Liver (tissue), 9 donors: Measurements from ENCODE around the gene PSMG4. TPM values are rescaled to one million over a fixed set of nuclear protein-coding genes. Genes with fewer than 3 reads are reported as not detected.

Experiments used
- DNase-seq: peaks from one replicate; pipeline ENCODE4 v3.0.0-alpha.2; 2017; ENCODE audit warnings: low spot score
- H3K27ac ChIP-seq, 2 donors: one replicate each; pipeline ENCODE4 v1.7.0; 2013; ENCODE audit warnings: inconsistent platforms in 2 of 2, low read length in 2 of 2, control low read depth in 1 of 2, low read depth in 1 of 2, mild to moderate bottlenecking in 1 of 2
- H3K27me3 ChIP-seq, 4 donors: one replicate each; pipeline versions ENCODE4 v1.6.1 to v1.7.0; 2013; ENCODE audit warnings: low read length in 3 of 4, inconsistent platforms in 1 of 4, mild to moderate bottlenecking in 1 of 4, moderate library complexity in 1 of 4; ENCODE audit not compliant: control insufficient read depth in 4 of 4, insufficient read depth in 4 of 4
- H3K36me3 ChIP-seq, 4 donors: one replicate each; pipeline versions ENCODE4 v1.6.1 to v1.7.0; 2013; ENCODE audit warnings: low read length in 3 of 4, mild to moderate bottlenecking in 3 of 4, low read depth in 1 of 4, moderate library complexity in 1 of 4; ENCODE audit not compliant: control insufficient read depth in 4 of 4, insufficient read depth in 3 of 4
- H3K4me1 ChIP-seq, 4 donors: one replicate each; pipeline versions ENCODE4 v1.6.1 to v1.7.0; 2013; ENCODE audit warnings: low read length in 3 of 4, mild to moderate bottlenecking in 3 of 4, moderate library complexity in 1 of 4; ENCODE audit not compliant: control insufficient read depth in 4 of 4, insufficient read depth in 4 of 4
- H3K4me3 ChIP-seq, 3 donors: one replicate each; pipeline versions ENCODE4 v1.6.1 to v1.7.0; 2013; ENCODE audit warnings: low read length in 3 of 3, control low read depth in 1 of 3, low read depth in 1 of 3, mild to moderate bottlenecking in 1 of 3
- H3K9ac ChIP-seq, 2 donors: one replicate each; pipeline ENCODE4 v1.7.0; 2013; ENCODE audit warnings: low read length in 2 of 2, mild to moderate bottlenecking in 2 of 2, moderate library complexity in 2 of 2, control low read depth in 1 of 2, low read depth in 1 of 2
- H3K9me3 ChIP-seq, 4 donors: one replicate each; pipeline versions ENCODE4 v1.6.1 to v1.7.0; 2013; ENCODE audit warnings: low read length in 3 of 4; ENCODE audit not compliant: control insufficient read depth in 4 of 4
- EGR1 ChIP-seq, 2 donors: IDR thresholded peaks; 2 replicates each; pipeline ENCODE4 v1.6.1; 2016 to 2018; ENCODE audit warnings: antibody characterized with exemption in 2 of 2, low read depth in 2 of 2
- FOXA1 ChIP-seq: IDR thresholded peaks from 2 replicates; pipeline ENCODE4 v1.6.1; 2016; ENCODE audit warnings: antibody characterized with exemption
- FOXA2 ChIP-seq: IDR thresholded peaks from 2 replicates; pipeline ENCODE4 v1.6.1; 2016; ENCODE audit warnings: antibody characterized with exemption
- GABPA ChIP-seq, 2 donors: IDR thresholded peaks in 1 of 2; conservative IDR thresholded peaks in 1 of 2; 2 replicates each; pipeline ENCODE4 v1.6.1; 2016; ENCODE audit warnings: antibody characterized with exemption in 2 of 2, mild to moderate bottlenecking in 1 of 2, moderate library complexity in 1 of 2
- HNF4A ChIP-seq, 2 donors: conservative IDR thresholded peaks; 2 replicates each; pipeline ENCODE4 v1.6.1; 2016; ENCODE audit warnings: antibody characterized with exemption in 2 of 2, mild to moderate bottlenecking in 2 of 2
- HNF4G ChIP-seq: IDR thresholded peaks from 2 replicates; pipeline ENCODE4 v1.6.1; 2016; ENCODE audit warnings: antibody characterized with exemption
- JUND ChIP-seq, 2 donors: IDR thresholded peaks; 2 replicates each; pipeline ENCODE4 v1.6.1; 2016; ENCODE audit warnings: antibody characterized with exemption in 2 of 2
- NR2F2 ChIP-seq: IDR thresholded peaks from 2 replicates; pipeline ENCODE4 v1.6.1; 2016; ENCODE audit warnings: antibody characterized with exemption
- RAD21 ChIP-seq, 2 donors: IDR thresholded peaks; 2 replicates each; pipeline ENCODE4 v1.6.1; 2016; ENCODE audit warnings: antibody characterized with exemption in 2 of 2, mild to moderate bottlenecking in 2 of 2
- RXRA ChIP-seq, 2 donors: IDR thresholded peaks; 2 replicates each; pipeline ENCODE4 v1.6.1; 2017 to 2018; ENCODE audit warnings: antibody characterized with exemption in 2 of 2, mild to moderate bottlenecking in 1 of 2
- SP1 ChIP-seq: IDR thresholded peaks from 2 replicates; pipeline ENCODE4 v1.6.1; 2018; ENCODE audit warnings: antibody characterized with exemption, mild to moderate bottlenecking
- TAF1 ChIP-seq: conservative IDR thresholded peaks from 2 replicates; pipeline ENCODE4 v1.6.1; 2016; ENCODE audit warnings: antibody characterized with exemption, mild to moderate bottlenecking
- YY1 ChIP-seq: IDR thresholded peaks from 2 replicates; pipeline ENCODE4 v1.6.1; 2016; ENCODE audit warnings: antibody characterized with exemption, mild to moderate bottlenecking
- WGBS: extraction: QIAGEN DNeasy Blood & Tissue Kit; methylation state at CpG from one replicate; pipeline ENCODE4 v1.1.7; 2013; 5-methylcytosine and 5-hydroxymethylcytosine counted together
- polyA plus RNA-seq, 2 donors: library from polyadenylated mRNA; stranded (reverse) in 1 of 2; unstranded in 1 of 2; fragments of 200-250 nt in 1 of 2; fragments of >200 nt in 1 of 2; fragmentation: Nextera tagmentation in 1 of 2; extraction: Ambion mirVana in 1 of 2; gene quantifications; one replicate each; pipeline versions ENCODE4 v1.2.1 to v1.2.3, GENCODE V29; 2013 to 2015
- total RNA-seq, 2 donors: library from RNA; depleted of rRNA; stranded (reverse); fragments of >200 nt; gene quantifications; one replicate each; pipeline ENCODE4 v1.2.3, GENCODE V29; 2014
- TF ChIP-seq, protein P1 (sequence below): IDR thresholded peaks from 2 replicates; pipeline ENCODE4 v1.6.1; 2016; ENCODE audit warnings: antibody characterized with exemption, mild to moderate bottlenecking
- TF ChIP-seq, protein P2 (sequence below): IDR thresholded peaks from 2 replicates; pipeline ENCODE4 v1.6.1; 2016; ENCODE audit warnings: antibody characterized with exemption
- TF ChIP-seq, protein P3 (sequence below): fragments of 150-350 bp; IDR thresholded peaks from 2 replicates; pipeline ENCODE4 v1.5.1; 2017; ENCODE audit warnings: improper control_type of control experiment, low read depth, low read length; ENCODE audit not compliant: missing input control
- TF ChIP-seq, protein P4 (sequence below): IDR thresholded peaks from 2 replicates; pipeline ENCODE4 v1.6.1; 2016; ENCODE audit warnings: antibody characterized with exemption
- TF ChIP-seq, protein P5 (sequence below): IDR thresholded peaks from 2 replicates; pipeline ENCODE4 v1.6.1; 2016; ENCODE audit warnings: antibody characterized with exemption
- donor health status: healthy.
- donor health status: healthy.
- donor health status: healthy.
- donor health status: healthy.
- donor health status: healthy.

PSMG4 gene
- total and polyA plus RNA-seq, 4 donors = 10.7 to 28.5 (median 15.1) TPM

DNA sequence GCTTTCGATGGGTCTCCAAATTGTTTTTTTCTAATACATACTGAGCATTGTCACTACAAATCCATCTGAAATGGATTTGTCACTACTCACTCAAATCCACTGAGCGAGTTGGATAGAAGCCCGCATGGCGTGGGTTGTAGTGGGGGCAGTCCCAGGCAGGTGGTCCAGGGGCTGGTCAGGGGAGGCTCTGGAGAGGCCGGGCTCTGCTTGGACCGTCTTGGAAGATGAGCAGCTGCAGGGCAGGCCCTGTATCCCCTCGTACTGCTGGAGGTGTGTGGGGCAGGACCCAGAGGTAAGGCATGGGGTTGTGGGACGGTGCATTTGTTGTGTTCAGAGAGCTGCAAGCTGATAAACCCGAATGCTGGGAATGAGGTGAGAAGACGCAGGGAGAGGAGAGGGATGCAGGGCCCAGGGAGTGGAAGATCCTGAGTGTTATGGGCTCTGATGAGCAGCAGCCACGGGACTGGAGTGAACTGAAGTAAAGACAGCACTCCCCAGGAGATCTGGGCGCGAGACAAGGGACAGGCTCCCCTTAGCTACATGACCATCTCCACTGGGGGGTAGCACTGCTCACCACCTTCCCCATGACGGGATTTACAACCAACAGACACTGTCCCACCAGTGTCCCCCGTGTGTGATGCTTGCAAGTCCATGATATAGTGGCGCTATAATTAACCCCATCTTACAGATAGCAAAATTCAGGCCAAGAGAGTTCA lies 45.9 kb downstream of the PSMG4 start:
- Histone ChIP-seq H3K4me3 (no peak overlapping the region), H3K9me3 (no peaks in the 10 kb centered on the region), H3K27me3 (no peaks in the 10 kb centered on the region), H3K36me3 (peaks cover 4 to 24% (median 13%) of the 10 kb centered on the region in 4 donors), H3K27ac (no peak overlapping the region), H3K9ac (no peak overlapping the region), H3K4me1 (no peaks in the 10 kb centered on the region)
- DNase-seq = no peak
- WGBS = 95% methylated on average over 16 of the region's 16 CpGs
- TF ChIP-seq EGR1 (IDR thresholded peaks at IDR 0.05; ENCODE audit: low read depth in 2 of 2) (no peak), JUND (IDR thresholded peaks at IDR 0.05) (no peak), FOXA2 (no peak), SP1 (no peak), HNF4A (conservative IDR thresholded peaks at IDR 0.05) (no peak), RAD21 (IDR thresholded peaks at IDR 0.05) (no peak)
- TF ChIP-seq, protein P1, sequence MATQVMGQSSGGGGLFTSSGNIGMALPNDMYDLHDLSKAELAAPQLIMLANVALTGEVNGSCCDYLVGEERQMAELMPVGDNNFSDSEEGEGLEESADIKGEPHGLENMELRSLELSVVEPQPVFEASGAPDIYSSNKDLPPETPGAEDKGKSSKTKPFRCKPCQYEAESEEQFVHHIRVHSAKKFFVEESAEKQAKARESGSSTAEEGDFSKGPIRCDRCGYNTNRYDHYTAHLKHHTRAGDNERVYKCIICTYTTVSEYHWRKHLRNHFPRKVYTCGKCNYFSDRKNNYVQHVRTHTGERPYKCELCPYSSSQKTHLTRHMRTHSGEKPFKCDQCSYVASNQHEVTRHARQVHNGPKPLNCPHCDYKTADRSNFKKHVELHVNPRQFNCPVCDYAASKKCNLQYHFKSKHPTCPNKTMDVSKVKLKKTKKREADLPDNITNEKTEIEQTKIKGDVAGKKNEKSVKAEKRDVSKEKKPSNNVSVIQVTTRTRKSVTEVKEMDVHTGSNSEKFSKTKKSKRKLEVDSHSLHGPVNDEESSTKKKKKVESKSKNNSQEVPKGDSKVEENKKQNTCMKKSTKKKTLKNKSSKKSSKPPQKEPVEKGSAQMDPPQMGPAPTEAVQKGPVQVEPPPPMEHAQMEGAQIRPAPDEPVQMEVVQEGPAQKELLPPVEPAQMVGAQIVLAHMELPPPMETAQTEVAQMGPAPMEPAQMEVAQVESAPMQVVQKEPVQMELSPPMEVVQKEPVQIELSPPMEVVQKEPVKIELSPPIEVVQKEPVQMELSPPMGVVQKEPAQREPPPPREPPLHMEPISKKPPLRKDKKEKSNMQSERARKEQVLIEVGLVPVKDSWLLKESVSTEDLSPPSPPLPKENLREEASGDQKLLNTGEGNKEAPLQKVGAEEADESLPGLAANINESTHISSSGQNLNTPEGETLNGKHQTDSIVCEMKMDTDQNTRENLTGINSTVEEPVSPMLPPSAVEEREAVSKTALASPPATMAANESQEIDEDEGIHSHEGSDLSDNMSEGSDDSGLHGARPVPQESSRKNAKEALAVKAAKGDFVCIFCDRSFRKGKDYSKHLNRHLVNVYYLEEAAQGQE = no peak
- TF ChIP-seq, protein P2, sequence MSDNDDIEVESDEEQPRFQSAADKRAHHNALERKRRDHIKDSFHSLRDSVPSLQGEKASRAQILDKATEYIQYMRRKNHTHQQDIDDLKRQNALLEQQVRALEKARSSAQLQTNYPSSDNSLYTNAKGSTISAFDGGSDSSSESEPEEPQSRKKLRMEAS = no peak
- TF ChIP-seq, protein P3, sequence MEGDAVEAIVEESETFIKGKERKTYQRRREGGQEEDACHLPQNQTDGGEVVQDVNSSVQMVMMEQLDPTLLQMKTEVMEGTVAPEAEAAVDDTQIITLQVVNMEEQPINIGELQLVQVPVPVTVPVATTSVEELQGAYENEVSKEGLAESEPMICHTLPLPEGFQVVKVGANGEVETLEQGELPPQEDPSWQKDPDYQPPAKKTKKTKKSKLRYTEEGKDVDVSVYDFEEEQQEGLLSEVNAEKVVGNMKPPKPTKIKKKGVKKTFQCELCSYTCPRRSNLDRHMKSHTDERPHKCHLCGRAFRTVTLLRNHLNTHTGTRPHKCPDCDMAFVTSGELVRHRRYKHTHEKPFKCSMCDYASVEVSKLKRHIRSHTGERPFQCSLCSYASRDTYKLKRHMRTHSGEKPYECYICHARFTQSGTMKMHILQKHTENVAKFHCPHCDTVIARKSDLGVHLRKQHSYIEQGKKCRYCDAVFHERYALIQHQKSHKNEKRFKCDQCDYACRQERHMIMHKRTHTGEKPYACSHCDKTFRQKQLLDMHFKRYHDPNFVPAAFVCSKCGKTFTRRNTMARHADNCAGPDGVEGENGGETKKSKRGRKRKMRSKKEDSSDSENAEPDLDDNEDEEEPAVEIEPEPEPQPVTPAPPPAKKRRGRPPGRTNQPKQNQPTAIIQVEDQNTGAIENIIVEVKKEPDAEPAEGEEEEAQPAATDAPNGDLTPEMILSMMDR = no peak

DNA sequence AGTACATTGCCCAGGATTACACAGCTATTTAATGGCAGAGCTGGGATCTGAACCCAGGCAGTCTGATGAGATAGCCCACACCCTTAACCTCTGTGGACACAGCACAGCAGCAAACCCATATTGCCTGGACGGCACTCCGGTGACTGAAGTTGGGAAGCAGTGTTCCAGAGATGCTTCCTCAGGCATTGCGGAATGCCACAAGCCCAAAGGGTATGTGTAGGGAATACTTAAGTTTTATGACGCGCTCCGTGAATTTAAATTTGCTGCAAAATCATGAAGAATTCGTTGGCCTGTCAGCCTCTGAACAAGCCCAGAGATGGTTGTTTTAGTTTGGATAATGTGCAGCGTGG lies 46.4 kb downstream of the PSMG4 start:
- Histone ChIP-seq H3K36me3 (peaks cover 4 to 24% (median 13%) of the 10 kb centered on the region in 4 donors), H3K27me3 (no peaks in the 10 kb centered on the region), H3K4me1 (no peaks in the 10 kb centered on the region), H3K27ac (no peak overlapping the region), H3K9me3 (no peaks in the 10 kb centered on the region), H3K4me3 (no peak overlapping the region), H3K9ac (no peak overlapping the region)
- no peak for TF ChIP-seq NR2F2
- TF ChIP-seq HNF4G = no peak
- no peak for TF ChIP-seq JUND (IDR thresholded peaks at IDR 0.05)
- no peak for TF ChIP-seq RXRA (IDR thresholded peaks at IDR 0.05)
- TF ChIP-seq, protein P4, sequence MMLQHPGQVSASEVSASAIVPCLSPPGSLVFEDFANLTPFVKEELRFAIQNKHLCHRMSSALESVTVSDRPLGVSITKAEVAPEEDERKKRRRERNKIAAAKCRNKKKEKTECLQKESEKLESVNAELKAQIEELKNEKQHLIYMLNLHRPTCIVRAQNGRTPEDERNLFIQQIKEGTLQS = no peak
- no peak for TF ChIP-seq EGR1 (IDR thresholded peaks at IDR 0.05; ENCODE audit: low read depth in 2 of 2)
- no peak for TF ChIP-seq YY1
- TF ChIP-seq, protein P5, sequence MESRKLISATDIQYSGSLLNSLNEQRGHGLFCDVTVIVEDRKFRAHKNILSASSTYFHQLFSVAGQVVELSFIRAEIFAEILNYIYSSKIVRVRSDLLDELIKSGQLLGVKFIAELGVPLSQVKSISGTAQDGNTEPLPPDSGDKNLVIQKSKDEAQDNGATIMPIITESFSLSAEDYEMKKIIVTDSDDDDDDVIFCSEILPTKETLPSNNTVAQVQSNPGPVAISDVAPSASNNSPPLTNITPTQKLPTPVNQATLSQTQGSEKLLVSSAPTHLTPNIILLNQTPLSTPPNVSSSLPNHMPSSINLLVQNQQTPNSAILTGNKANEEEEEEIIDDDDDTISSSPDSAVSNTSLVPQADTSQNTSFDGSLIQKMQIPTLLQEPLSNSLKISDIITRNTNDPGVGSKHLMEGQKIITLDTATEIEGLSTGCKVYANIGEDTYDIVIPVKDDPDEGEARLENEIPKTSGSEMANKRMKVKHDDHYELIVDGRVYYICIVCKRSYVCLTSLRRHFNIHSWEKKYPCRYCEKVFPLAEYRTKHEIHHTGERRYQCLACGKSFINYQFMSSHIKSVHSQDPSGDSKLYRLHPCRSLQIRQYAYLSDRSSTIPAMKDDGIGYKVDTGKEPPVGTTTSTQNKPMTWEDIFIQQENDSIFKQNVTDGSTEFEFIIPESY = no peak
- TF ChIP-seq SP1 = no peak
- no peak for TF ChIP-seq TAF1
- no peak for TF ChIP-seq GABPA (IDR thresholded peaks at IDR 0.05 in 1 of 2, conservative IDR thresholded peaks at IDR 0.05 in 1 of 2)
- TF ChIP-seq FOXA2 = no peak
- no peak for TF ChIP-seq RAD21 (IDR thresholded peaks at IDR 0.05)
- TF ChIP-seq, protein P2 = no peak
- TF ChIP-seq, protein P1 = no peak
- TF ChIP-seq FOXA1 = no peak
- no peak for TF ChIP-seq HNF4A (conservative IDR thresholded peaks at IDR 0.05)
- 94% methylated on average over 8 of the region's 8 CpGs for WGBS
- no peak for DNase-seq
